Measurements from ENCODE around the gene CLDND2.

- TF ChIP-seq CTCF (IDR thresholded peaks at IDR 0.05) (no peak), EZH2phosphoT487 (IDR thresholded peaks at IDR 0.05) (no peak)
Measured at GRCh38 chr19:51382004-51382403, 13.2 kb upstream of the CLDND2 start.

Measured in neural progenitor cell (in vitro differentiated cells).